Astrocyte of the spinal cord (primary cell): Measurements from ENCODE around the gene STXBP2.

ENCODE experiments used
- DNase-seq: peaks from one replicate; pipeline ENCODE4 v3.0.0; 2011; ENCODE audit warnings: low read depth, low spot score
- H3K4me3 ChIP-seq: 2 replicates; pipeline ENCODE4 v1.5.1; 2011; ENCODE audit warnings: low read depth, mild to moderate bottlenecking, low read length, moderate library complexity
- in situ Hi-C: cut with HindIII; loops from 2 replicates; pipeline ENCODE4 v1.10.0; 2017; ENCODE audit warnings: low sequenced_read_pairs
- TF ChIP-seq, protein P1 (sequence below): IDR thresholded peaks from 2 replicates; pipeline ENCODE4 v1.5.1; 2012; ENCODE audit warnings: low read depth, mild to moderate bottlenecking, low read length, inconsistent platforms

The STXBP2 gene

DNA sequence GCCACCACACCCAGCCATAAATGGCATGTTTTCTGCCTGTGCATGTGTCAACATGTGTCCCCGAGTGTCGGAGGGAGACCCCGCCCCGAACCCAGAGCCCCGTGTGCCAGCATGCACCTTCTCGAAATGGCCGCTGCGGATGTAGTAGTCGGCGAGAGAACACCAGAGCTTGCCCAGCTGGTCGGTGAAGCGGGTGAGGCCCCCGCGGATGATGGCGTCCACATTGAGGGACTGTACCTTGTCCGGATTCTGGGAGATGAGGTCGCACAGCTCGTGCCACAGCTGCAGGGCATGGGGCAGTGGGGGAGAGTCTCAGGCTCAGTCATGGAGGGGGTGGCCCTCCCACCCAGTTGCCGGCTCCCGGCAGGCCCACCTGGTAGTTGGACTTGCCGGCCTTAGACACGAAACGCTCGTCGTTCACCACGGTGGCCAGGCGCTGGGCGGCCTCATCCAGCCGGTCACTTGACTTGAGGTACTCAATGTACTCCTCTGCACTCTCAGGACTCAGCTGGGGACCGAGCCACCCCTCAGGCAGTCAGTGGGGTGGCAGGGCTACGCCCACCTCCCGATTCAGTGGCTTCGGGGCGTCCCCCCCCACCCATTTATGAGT lies 11.0 kb upstream of the STXBP2 start:
- DNase-seq: no peak
- TF ChIP-seq, protein P1, sequence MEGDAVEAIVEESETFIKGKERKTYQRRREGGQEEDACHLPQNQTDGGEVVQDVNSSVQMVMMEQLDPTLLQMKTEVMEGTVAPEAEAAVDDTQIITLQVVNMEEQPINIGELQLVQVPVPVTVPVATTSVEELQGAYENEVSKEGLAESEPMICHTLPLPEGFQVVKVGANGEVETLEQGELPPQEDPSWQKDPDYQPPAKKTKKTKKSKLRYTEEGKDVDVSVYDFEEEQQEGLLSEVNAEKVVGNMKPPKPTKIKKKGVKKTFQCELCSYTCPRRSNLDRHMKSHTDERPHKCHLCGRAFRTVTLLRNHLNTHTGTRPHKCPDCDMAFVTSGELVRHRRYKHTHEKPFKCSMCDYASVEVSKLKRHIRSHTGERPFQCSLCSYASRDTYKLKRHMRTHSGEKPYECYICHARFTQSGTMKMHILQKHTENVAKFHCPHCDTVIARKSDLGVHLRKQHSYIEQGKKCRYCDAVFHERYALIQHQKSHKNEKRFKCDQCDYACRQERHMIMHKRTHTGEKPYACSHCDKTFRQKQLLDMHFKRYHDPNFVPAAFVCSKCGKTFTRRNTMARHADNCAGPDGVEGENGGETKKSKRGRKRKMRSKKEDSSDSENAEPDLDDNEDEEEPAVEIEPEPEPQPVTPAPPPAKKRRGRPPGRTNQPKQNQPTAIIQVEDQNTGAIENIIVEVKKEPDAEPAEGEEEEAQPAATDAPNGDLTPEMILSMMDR: no peak
- H3K4me3 ChIP-seq: no peak overlapping the region
- in situ Hi-C loops: no loop called here

DNA sequence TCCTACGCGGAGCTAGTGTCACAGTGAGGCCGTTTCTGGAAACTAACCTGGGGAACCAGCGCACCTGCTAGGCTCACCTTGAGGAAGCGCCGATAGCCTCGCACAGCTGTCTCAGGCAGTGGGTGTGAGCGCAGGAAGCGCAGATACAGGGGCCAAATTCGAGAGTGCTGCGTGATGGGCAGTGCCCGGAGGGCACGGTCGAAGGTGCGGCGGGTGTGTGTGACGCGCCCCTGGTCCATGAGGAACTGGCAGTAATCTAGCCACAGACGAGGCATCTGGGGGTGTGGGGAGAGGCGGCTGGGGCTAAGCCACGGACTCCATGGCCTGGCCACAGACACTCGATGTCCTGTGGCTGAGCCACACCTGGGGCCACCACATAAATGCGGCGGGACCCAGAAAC lies 9.7 kb upstream of the STXBP2 start:
- no peak overlapping the region for H3K4me3 ChIP-seq
- in situ Hi-C loops: no loop called here
- DNase-seq: no peak
- TF ChIP-seq, protein P1: no peak

- H3K4me3 ChIP-seq: peak overlapping the region; percentile 100
- in situ Hi-C loops: no loop called here
- TF ChIP-seq, protein P1: no peak
- no peak for DNase-seq
Observed at GRCh38 chr19:7628589-7629311, 8.2 kb upstream of the STXBP2 start.

DNA sequence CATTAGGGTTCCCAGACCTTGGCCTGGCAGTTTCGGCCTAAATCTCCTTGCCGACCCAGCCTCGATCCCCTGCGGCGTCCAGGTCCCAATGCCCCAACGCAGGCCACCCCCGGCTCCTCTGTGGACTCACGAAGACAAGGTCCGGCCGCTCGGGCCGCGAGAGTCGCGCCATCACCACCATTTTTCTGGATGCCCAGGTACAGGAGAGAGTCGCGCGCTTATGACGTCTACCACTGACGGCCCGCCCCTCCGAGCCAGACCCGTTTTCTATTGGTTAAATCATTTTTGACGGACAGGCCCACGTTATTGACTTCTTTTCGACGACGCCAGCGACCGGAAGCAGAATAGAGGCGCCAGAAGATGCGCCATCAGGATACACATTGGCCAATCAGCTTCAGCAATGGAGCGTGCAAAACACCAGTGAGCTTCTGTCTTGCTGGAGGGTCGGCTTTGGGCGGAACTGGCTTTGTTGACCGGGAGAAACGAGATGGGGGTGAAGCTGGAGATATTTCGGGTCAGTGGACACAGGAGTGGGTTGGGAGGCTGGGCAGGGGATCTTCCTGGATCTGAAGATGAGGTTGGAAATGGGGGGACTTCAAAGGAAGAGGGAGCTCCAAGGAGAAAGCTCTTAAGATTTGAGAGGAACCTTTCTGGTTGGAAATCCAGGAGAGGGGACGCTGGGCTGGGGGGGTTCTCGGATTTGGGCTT lies 7.4 kb upstream of the STXBP2 start, which contains the start of the genes PET100 and XAB2:
Gene PET100, plus strand, starts transcription at position 447 of the 708 bp plus-strand sequence. Its CDS starts 41 bp downstream, at position 488.
Gene XAB2, minus strand, starts transcription at position 199 of the 708 bp plus-strand sequence. Its CDS starts 18 bp downstream, at position 181.
- TF ChIP-seq, protein P1: no peak
- in situ Hi-C loops: no loop called here
- peak; percentile 99 for DNase-seq

GRCh38 chr19:7631577-7631976 lies 5.3 kb upstream of the STXBP2 start:
- DNase-seq: no peak
- no peak overlapping the region for H3K4me3 ChIP-seq
- in situ Hi-C loops: no loop called here
- TF ChIP-seq, protein P1: no peak

More for the DNA sequence above, 7.4 kb upstream of the STXBP2 start, which contains the start of the genes PET100 and XAB2:
- H3K4me3 ChIP-seq: peak within 1 kb of the TSS; percentile 100

- no peak overlapping the region for H3K4me3 ChIP-seq
- in situ Hi-C loops: no loop called here
- TF ChIP-seq, protein P1: no peak
- DNase-seq: no peak
Observed at GRCh38 chr19:7632340-7633203, 4.3 kb upstream of the STXBP2 start.
